Urothelium cell line (cell line): ENCODE measurements around the gene HBS1L.

Source experiments
- DNase-seq: peaks from one replicate; pipeline ENCODE4 v3.0.0; 2011; ENCODE audit warnings: low spot score, mixed read lengths
- FAIRE-seq: peaks from 2 replicates; lab custom pipeline; 2011; peaks lifted over from hg19 to GRCh38; lab: Jason Lieb, UNC

The HBS1L gene

GRCh38 chr6:135043364-135043763 lies 11.3 kb downstream of the HBS1L start:
- FAIRE-seq (no peak), DNase-seq (no peak)

- DNase-seq (no peak), FAIRE-seq (no peak)
These were observed 16.3 kb downstream of the HBS1L start for GRCh38 chr6:135038335-135038734.

GRCh38 chr6:135037541-135037940 lies 17.1 kb downstream of the HBS1L start:
- FAIRE-seq, result no peak

GRCh38 chr6:135036731-135037420 lies 17.7 kb downstream of the HBS1L start:
- DNase-seq (no peak), FAIRE-seq (no peak)

More at GRCh38 chr6:135037541-135037940, 17.1 kb downstream of the HBS1L start:
- no peak for DNase-seq

- FAIRE-seq (no peak), DNase-seq (no peak)
These were observed 21.4 kb downstream of the HBS1L start for GRCh38 chr6:135033238-135033637.

- FAIRE-seq, result no peak
These were observed 24.0 kb downstream of the HBS1L start for GRCh38 chr6:135030532-135031178.

GRCh38 chr6:135030056-135030473 lies 24.6 kb downstream of the HBS1L start:
- DNase-seq, result no peak
- FAIRE-seq, result no peak

More at GRCh38 chr6:135030532-135031178, 24.0 kb downstream of the HBS1L start:
- DNase-seq, result no peak

- DNase-seq (no peak), FAIRE-seq (no peak)
These were observed 28.8 kb downstream of the HBS1L start for GRCh38 chr6:135025775-135026174.

GRCh38 chr6:135025175-135025574 lies 29.4 kb downstream of the HBS1L start:
- no peak for FAIRE-seq
- no peak for DNase-seq

GRCh38 chr6:135022050-135022697 lies 32.4 kb downstream of the HBS1L start:
- DNase-seq (no peak), FAIRE-seq (no peak)

GRCh38 chr6:135021310-135022049 lies 33.1 kb downstream of the HBS1L start:
- no peak for DNase-seq
- FAIRE-seq, result no peak

- FAIRE-seq, result no peak
- DNase-seq, result no peak
These were observed 35.7 kb downstream of the HBS1L start for GRCh38 chr6:135018941-135019340.

GRCh38 chr6:135018052-135018451 lies 36.6 kb downstream of the HBS1L start:
- FAIRE-seq, result no peak

GRCh38 chr6:135014353-135014832 lies 40.2 kb downstream of the HBS1L start:
- DNase-seq (no peak), FAIRE-seq (no peak)

More at GRCh38 chr6:135018052-135018451, 36.6 kb downstream of the HBS1L start:
- no peak for DNase-seq

- DNase-seq (no peak), FAIRE-seq (no peak)
These were observed 41.4 kb downstream of the HBS1L start for GRCh38 chr6:135013211-135013610.

GRCh38 chr6:135012764-135013163 lies 41.9 kb downstream of the HBS1L start:
- DNase-seq (no peak), FAIRE-seq (no peak)

- FAIRE-seq, result no peak
- no peak for DNase-seq
These were observed 42.3 kb downstream of the HBS1L start for GRCh38 chr6:135012349-135012748.

- FAIRE-seq (no peak), DNase-seq (no peak)
These were observed 45.7 kb downstream of the HBS1L start for GRCh38 chr6:135008941-135009290.

GRCh38 chr6:135008072-135008940 lies 46.3 kb downstream of the HBS1L start:
- no peak for DNase-seq
- no peak for FAIRE-seq

GRCh38 chr6:135006386-135006914 lies 48.2 kb downstream of the HBS1L start:
- DNase-seq, result no peak
- FAIRE-seq, result no peak
